Tibial artery (tissue), 4 donors: ENCODE measurements around the gene WNT4.

Source experiments
- DNase-seq, 2 donors: peaks; one replicate each; pipeline ENCODE4 v3.0.0-alpha.2; 2019
- H3K27ac ChIP-seq, 2 donors: fragments of 200-600 bp; sonication (generic) in 1 of 2; 1 replicate in 1 of 2; 2 replicates in 1 of 2; pipeline ENCODE4 v1.5.1; 2018 to 2019; ENCODE audit warnings: mild to moderate bottlenecking in 1 of 2
- H3K27me3 ChIP-seq, 2 donors: fragments of 200-600 bp; sonication (generic) in 1 of 2; one replicate each; pipeline versions ENCODE4 v1.5.1 to v1.6.0; 2016 to 2019
- H3K36me3 ChIP-seq, 3 donors: fragments of 200-600 bp; sonication (generic) in 2 of 3; one replicate each; pipeline ENCODE4 v1.5.1; 2016 to 2019; ENCODE audit warnings: mild to moderate bottlenecking in 2 of 3
- H3K4me1 ChIP-seq, 4 donors: fragments of 200-600 bp; sonication (generic) in 2 of 4; 1 replicate in 3 of 4; 2 replicates in 1 of 4; pipeline ENCODE4 v1.5.1; 2016 to 2019
- H3K4me3 ChIP-seq, 2 donors: fragments of 200-600 bp; sonication (generic) in 1 of 2; 1 replicate in 1 of 2; 2 replicates in 1 of 2; pipeline ENCODE4 v1.5.1; 2018 to 2019; ENCODE audit warnings: mild to moderate bottlenecking in 2 of 2
- H3K9me3 ChIP-seq, 3 donors: fragments of 200-600 bp; sonication (generic) in 1 of 3; one replicate each; pipeline ENCODE4 v1.5.1; 2016 to 2019
- CTCF ChIP-seq, 2 experiments: fragments of 200-600 bp in 1 of 2; fragments of 450-650 bp in 1 of 2; IDR thresholded peaks; one replicate each; pipeline ENCODE4 v1.5.1; 2017 to 2019; ENCODE audit warnings: antibody characterized with exemption in 2 of 2, mild to moderate bottlenecking in 1 of 2, moderate library complexity in 1 of 2
- intact Hi-C: fragments of 100-400 bp; cut with DNase I; formaldehyde crosslinking; loops from one replicate; pipeline ENCODE4 v1.15.0; 2023; ENCODE audit warnings: low total_unique reads

The WNT4 gene

GRCh38 chr1:22179197-22179803 is 36.4 kb upstream of the WNT4 start:
- Histone ChIP-seq H3K36me3 (no peaks in the 10 kb centered on the region), H3K27me3 (peaks cover 0 to 20% of the 10 kb centered on the region in 2 donors), H3K4me1 (no peaks in the 10 kb centered on the region), H3K27ac (no peak overlapping the region), H3K9me3 (no peaks in the 10 kb centered on the region), H3K4me3 (no peak overlapping the region)
- intact Hi-C loops, result no loop called here
- no peak for TF ChIP-seq CTCF (IDR thresholded peaks at IDR 0.05)
- no peak for DNase-seq

- TF ChIP-seq CTCF (IDR thresholded peaks at IDR 0.05), result no peak
- intact Hi-C loops, result no loop called here
These were observed 34.6 kb upstream of the WNT4 start for GRCh38 chr1:22177354-22178003.

GRCh38 chr1:22176258-22176657 is 33.4 kb upstream of the WNT4 start:
- no peaks in the 10 kb centered on the region for H3K9me3 ChIP-seq
- no peak overlapping the region for H3K4me3 ChIP-seq
- H3K36me3 ChIP-seq, result no peaks in the 10 kb centered on the region
- no peak overlapping the region for H3K27ac ChIP-seq
- no peak for TF ChIP-seq CTCF (IDR thresholded peaks at IDR 0.05)
- H3K27me3 ChIP-seq, result peaks cover 0 to 16% of the 10 kb centered on the region in 2 donors
- no peak for DNase-seq
- intact Hi-C loops, result no loop called here
- no peaks in the 10 kb centered on the region for H3K4me1 ChIP-seq

More at GRCh38 chr1:22177354-22178003, 34.6 kb upstream of the WNT4 start:
- Histone ChIP-seq H3K4me1 (no peaks in the 10 kb centered on the region), H3K4me3 (no peak overlapping the region), H3K27me3 (peaks cover 0 to 20% of the 10 kb centered on the region in 2 donors), H3K36me3 (no peaks in the 10 kb centered on the region), H3K27ac (no peak overlapping the region), H3K9me3 (no peaks in the 10 kb centered on the region)
- no peak for DNase-seq

GRCh38 chr1:22174446-22175220 is 31.7 kb upstream of the WNT4 start:
- Histone ChIP-seq H3K4me1 (no peaks in the 10 kb centered on the region), H3K27ac (no peak overlapping the region), H3K4me3 (no peak overlapping the region), H3K9me3 (no peaks in the 10 kb centered on the region), H3K36me3 (no peaks in the 10 kb centered on the region), H3K27me3 (peaks cover 0 to 16% of the 10 kb centered on the region in 2 donors)
- intact Hi-C loops, result no loop called here
- no peak for DNase-seq
- no peak for TF ChIP-seq CTCF (IDR thresholded peaks at IDR 0.05)

- H3K27ac ChIP-seq, result no peak overlapping the region
- H3K4me3 ChIP-seq, result no peak overlapping the region
- no peak for DNase-seq
- peaks cover 0 to 14% of the 10 kb centered on the region in 2 donors for H3K27me3 ChIP-seq
- no peak for TF ChIP-seq CTCF (IDR thresholded peaks at IDR 0.05)
- H3K9me3 ChIP-seq, result no peaks in the 10 kb centered on the region
- intact Hi-C loops, result no loop called here
- H3K36me3 ChIP-seq, result no peaks in the 10 kb centered on the region
- no peaks in the 10 kb centered on the region for H3K4me1 ChIP-seq
These were observed 29.2 kb upstream of the WNT4 start for GRCh38 chr1:22171951-22172715.
